ENCODE data around the gene FRMPD1. TPM values are rescaled to one million over a fixed set of nuclear protein-coding genes. Genes with fewer than 3 reads are reported as not detected.

The FRMPD1 gene
- total RNA-seq, 3 donors from 2014 or later = 0.09 to 1.1 TPM; not detected in 1

- Histone ChIP-seq H3K4me3 (no peak overlapping the region), H3K36me3 (ENCODE audit: low read depth) (no peaks in the 10 kb centered on the region), H3K9me3 (no peaks in the 10 kb centered on the region), H3K4me1 (ENCODE audit: low read depth) (no peaks in the 10 kb centered on the region)
- no peak for ATAC-seq
- no peak for DNase-seq
- intact Hi-C loops (cut with DNase I, micrococcal nuclease) = no loop called here
- no peak for TF ChIP-seq CTCF (IDR thresholded peaks at IDR 0.05)
Observed at GRCh38 chr9:37641331-37641730, 9.4 kb upstream of the FRMPD1 start.

- Histone ChIP-seq H3K9me3 (no peaks in the 10 kb centered on the region), H3K4me1 (ENCODE audit: low read depth) (no peaks in the 10 kb centered on the region), H3K36me3 (ENCODE audit: low read depth) (no peaks in the 10 kb centered on the region), H3K4me3 (no peak overlapping the region)
- no peak for TF ChIP-seq CTCF (IDR thresholded peaks at IDR 0.05)
- intact Hi-C loops (cut with DNase I, micrococcal nuclease) = no loop called here
- no peak for ATAC-seq
- DNase-seq = no peak
Observed at GRCh38 chr9:37643214-37643613, 7.5 kb upstream of the FRMPD1 start.

DNA sequence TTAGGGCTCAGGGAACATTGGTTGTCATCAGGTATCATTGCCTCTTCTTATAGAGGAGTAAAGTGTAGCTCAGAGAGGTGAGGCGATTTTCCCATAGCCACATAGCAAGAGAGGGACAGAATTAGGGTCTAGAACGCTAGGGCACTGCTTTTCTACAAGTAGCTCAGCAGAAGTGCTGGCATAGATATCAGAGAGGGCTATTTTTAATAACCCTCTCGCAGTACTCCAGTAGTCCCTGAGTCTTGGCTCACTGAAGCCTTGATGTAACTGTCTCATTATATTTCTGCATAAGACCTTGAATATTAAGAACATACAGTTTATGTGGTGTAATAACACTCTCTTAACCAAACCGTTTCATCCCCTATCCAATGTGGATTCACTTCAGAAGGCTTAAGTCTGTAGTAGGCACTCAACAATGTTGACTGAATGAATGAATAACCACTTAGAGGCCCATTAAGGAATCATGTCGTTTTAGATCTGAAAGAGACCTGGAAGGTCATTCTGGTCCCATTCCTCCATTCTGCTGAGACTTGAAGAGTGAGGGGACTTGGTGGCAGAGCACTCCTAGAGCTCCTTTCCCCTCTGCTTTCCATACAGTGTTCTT, 4.7 kb upstream of the FRMPD1 start:
- no peaks in the 10 kb centered on the region for H3K9me3 ChIP-seq
- no peak overlapping the region for H3K4me3 ChIP-seq
- H3K4me1 ChIP-seq (ENCODE audit: low read depth) = peaks cover under 1% of the 10 kb centered on the region
- DNase-seq = no peak
- intact Hi-C loops (cut with DNase I, micrococcal nuclease) = no loop called here
- no peak for TF ChIP-seq CTCF (IDR thresholded peaks at IDR 0.05)
- ATAC-seq = no peak
- no peaks in the 10 kb centered on the region for H3K36me3 ChIP-seq (ENCODE audit: low read depth)

- Histone ChIP-seq H3K36me3 (ENCODE audit: low read depth) (no peaks in the 10 kb centered on the region), H3K4me3 (no peak overlapping the region), H3K4me1 (ENCODE audit: low read depth) (peaks cover 7% of the 10 kb centered on the region), H3K9me3 (no peaks in the 10 kb centered on the region)
- DNase-seq (no peak), ATAC-seq (no peak)
- TF ChIP-seq CTCF (IDR thresholded peaks at IDR 0.05) = no peak
- intact Hi-C loops (cut with DNase I, micrococcal nuclease) = no loop called here
Observed at GRCh38 chr9:37650299-37650872, 368 bp upstream of the FRMPD1 start.

DNA sequence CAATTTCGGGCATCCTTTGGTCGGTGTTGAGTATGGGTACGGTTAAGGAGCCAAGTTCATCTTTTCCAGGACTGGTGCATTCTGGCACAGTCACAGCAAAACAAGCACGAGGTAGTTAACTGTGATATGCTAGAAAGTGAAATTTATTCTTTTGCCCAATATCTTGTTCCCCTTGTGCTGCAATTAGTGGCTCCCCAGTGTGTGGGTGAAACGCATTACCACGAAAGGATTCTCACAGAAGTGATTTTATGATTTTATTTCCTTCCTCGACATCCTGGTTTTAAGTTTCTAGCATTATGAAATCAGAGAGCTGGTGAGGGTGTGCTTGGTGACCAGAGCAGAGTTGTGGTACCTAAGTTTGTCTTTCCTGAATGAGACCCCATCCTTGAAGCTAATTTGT, 1.5 kb downstream of the FRMPD1 start:
- no peaks in the 10 kb centered on the region for H3K9me3 ChIP-seq
- peaks cover 7% of the 10 kb centered on the region for H3K4me1 ChIP-seq (ENCODE audit: low read depth)
- ATAC-seq = no peak

More for the DNA sequence above, 1.5 kb downstream of the FRMPD1 start:
- Histone ChIP-seq H3K4me3 (no peak overlapping the region), H3K36me3 (ENCODE audit: low read depth) (no peaks in the 10 kb centered on the region)
- no peak for DNase-seq
- TF ChIP-seq CTCF (IDR thresholded peaks at IDR 0.05) = no peak
- intact Hi-C loops (cut with DNase I, micrococcal nuclease) = no loop called here

Data from mucosa of descending colon (tissue), 3 donors.